HG03280 (cell line): Measurements from ENCODE around the gene ASXL1.
"Not testable (repeated sequence)": the region's sequence is repeated elsewhere in the genome, so short reads cannot be mapped to it uniquely, and the experiment has no call there.

Experiments
- ATAC-seq: cut with Tn5 transposase; IDR thresholded peaks from one replicate; pipeline ENCODE4 v1.9.1; 2021; ENCODE audit warnings: mild to moderate bottlenecking, moderate library complexity; ENCODE audit not compliant: unreplicated experiment

Gene ASXL1

DNA sequence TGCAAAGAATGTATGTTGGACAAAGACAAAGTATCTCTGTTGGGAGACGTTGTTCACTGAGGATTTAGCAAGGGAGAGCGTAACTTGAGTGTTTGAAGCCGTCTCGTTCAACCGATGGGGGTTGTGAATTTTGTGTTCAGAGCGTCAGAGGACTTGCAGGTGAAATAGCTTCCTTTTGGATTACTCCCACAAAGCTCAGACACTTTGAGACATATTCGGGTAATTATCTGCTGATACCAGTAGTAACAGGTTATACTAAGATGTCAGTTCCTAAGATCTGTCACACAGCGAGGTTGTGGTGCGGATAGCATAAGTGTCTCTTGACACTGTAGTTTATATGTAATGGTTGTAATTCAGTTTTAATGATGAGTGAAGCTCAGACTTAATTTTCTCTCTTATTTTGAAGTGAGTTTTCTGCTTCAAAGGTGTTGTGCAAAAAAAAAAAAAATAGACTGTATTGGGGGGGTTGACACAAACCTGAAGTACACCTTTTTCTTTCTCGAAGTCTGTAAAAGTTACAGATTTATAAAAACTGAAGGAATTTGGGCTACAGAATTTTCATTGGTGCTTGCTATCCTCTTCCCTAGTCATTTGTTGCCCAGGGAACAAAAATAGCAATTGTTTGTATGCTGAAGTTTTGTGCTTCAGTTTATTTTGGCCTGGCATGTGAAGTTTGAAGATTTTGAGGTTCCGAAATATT lies 1.7 kb downstream of the ASXL1 start:
- no peak for ATAC-seq

DNA sequence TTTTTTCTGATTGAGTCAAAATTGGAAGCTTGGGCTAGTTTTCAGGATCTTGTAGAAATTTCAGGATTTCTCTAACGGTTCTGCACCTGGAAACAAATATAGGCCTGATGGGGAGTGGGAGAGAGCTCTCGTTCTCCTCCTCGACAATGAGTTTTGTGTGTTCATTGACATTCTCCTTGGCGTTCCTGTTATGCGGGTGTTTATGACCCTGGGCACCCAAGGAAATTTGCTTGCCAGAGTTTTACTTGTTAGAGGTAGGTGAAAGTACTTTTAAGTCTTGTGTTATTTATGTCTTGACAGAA lies 2.2 kb downstream of the ASXL1 start:
- ATAC-seq, result no peak

DNA sequence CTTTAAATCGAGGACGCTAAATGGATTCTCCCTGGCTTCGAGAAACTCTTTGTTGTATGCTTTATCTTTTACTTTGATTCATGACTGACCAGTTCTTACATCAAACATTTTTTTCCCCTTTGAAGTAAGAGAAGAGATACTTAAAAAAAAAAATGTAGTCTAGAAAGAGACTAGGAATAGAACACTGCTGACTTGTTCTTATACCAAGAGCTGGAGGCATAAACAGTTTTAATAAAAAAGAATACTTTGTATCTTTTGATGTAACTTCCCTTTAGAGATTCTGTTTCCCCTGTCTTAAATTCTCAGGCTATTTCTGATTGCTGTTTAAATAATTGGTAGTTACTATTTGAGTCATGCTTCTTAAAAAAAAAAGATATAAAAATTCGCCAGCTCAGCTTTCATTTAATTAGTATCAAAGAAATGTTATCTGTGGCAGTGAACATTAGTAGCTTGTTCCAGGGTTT lies 4.8 kb downstream of the ASXL1 start:
- ATAC-seq, result no peak

DNA sequence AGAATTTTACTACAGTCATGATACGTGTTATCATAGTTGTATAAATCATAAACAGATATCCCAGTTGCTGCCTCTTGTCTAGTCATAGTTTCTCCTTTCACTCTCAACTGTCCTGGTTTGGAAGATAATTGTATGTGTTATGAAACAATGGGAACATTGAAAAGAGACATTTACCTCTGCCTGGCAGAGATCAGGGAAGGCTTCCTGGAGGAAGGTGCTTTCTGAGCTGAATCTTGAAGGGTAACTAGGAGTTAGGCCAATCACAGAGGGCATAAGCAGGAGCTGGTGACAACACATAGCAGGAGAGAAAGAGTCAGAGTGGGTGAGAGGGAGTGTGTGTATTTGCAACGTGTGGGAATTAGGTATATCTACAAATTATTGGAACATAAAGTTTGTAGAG lies 5.4 kb downstream of the ASXL1 start:
- ATAC-seq, result no peak

DNA sequence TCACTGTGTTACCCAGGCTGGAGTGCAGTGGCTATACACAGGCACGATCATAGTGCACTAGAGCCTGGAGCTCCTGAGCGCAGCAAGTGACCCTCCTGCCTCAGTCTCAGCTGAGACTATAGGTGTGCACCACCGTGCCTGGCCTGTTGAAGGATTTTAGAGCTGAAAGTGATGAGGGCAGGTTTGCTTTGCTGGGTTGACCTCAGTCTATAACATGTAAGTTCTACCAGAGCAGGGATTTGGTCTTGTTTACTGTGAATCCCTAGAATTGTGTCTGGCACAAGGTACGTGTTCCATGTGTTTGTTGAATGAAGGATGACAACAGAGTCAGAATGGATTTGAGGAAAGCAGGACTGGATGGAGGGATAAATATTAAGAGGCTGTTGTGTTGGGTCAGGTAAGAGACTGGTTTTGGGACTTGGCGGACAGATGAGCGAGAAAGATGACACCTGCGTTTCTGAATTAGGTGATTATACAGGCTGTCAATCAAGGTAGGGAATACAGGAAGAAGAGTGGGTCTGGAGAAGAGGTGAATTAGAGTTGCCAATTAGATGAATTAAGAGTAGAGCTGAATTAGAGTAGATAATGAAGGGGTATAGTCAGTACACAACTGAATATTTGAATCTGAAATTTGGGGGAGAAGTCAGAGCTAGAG lies 6.5 kb downstream of the ASXL1 start:
- ATAC-seq, result no peak

DNA sequence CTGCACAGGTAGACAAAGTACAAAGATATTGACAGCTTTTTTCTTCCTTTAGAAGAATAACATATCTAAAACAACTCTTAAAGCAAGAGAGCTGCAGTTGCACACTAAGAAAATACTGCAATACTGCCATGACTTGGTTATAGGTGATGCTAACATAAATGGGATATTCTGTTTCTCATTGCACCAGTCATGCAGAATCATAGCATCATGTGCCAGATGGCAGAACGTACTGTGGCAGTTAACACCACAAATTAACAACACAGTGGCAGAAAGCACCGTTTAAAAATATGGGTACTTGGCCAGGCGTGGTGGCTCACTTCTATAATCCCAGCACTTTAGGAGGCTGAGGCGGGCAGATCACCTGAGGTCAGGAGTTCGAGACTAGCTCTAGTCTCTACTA lies 7.4 kb downstream of the ASXL1 start:
- no peak for ATAC-seq

DNA sequence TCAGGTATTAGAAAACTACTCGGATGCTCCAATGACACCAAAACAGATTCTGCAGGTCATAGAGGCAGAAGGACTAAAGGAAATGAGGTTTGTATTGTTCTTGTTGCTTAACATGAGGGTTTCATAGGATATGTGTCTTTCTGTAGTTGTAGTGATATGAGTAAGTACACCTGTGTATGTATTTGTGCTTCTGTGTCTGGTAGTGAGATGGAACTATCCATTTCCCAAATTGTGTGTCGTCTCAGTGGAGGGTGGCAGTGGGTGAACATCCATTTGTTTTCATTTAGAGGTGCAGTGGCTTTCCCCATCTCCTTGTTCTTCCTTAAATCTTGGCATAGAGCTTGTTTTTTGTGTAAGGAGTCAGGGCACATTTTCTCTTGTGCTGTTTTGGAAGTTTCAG lies 8.2 kb downstream of the ASXL1 start:
- ATAC-seq, result peak; percentile 61

DNA sequence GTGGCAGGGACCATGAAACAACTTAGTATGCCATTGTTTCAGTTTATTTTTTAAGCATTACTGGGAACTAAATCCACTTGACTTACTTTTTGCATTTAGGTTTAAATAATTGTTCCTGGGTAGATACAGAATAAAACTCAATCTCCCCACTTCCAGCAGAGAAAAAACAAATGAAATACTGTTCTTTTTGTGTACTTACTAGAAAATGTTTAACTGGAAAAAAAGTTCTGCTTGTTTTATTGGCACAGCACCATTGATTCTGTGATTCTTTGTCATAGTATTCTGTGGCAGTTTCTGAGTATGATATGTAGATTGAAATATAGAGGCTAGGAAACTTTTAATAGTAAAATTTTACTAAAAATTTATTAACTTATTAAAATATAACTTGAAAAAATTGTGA lies 10.2 kb downstream of the ASXL1 start:
- no peak for ATAC-seq

DNA sequence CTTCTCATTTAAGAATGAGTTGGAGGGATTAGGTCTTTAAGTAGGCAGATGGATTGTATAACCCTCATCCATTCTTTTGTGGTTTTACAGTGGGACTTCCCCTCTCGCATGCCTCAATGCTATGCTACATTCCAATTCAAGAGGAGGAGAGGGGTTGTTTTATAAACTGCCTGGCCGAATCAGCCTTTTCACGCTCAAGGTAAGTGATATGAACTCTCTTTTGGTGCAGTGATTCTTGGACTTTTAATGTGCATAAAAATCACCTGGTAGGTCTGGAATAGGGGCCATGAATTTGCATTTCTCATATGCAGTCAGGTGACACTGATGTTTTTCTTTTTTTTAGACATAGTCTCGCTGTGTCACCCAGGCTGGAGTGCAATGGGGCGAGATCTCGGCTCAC lies 10.8 kb downstream of the ASXL1 start:
- no peak for ATAC-seq

DNA sequence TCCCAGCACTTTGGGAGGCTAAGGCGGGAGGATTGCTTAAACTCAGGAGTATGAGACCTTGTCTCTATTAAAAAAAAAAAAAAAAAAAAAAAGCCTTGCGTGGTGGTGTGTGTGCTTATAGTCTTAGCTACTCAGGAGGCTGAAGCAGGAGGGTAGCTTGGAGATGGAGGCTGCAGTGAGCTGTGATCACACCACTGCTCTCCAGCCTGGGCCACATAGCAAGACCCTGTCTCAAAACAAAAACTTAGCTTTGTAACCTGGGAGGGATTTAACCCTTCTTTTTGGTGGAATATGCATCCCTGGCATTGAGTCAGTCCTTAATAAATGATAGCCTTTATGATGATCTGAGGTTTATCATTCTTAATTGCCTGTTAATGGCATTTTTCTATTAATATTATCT lies 12.8 kb downstream of the ASXL1 start:
- no peak for ATAC-seq

DNA sequence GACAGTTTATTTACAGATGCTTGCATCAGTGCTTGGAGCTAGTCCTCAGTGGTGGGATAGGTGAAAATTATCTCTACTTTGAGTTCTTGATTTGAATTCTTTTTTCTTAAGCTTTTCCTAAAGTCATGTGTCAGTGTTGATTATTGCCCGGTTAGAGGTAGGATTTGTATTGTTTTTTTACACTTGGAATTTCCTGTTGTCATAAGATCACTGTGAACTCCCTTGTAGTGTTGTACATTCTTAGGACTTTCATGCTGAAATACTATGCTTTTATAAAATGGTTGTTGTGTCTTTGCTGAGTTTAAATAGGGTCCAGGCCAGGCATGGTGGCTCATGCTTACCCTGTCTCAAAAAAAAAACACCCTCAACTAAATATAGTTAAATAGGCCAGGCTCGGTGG lies 20.3 kb downstream of the ASXL1 start:
- no peak for ATAC-seq

DNA sequence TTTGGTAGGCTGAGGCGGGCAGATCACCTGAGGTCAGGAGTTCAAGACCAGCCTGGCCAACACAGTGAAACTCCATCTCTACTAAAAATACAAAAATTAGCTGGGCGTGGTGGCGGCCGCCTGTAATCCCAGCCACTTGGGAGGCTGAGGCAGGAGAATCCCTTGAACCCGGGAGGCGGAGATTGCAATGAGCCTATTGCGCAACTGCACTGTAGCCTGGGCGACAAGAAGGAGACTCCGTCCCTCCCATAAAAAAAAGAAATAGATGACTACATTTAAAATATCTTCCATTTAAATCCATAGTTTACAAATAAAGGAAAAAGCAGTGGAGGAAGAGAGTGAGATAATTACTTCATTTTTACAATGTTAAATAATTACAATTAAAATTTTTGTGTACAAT lies 21.9 kb downstream of the ASXL1 start:
- not testable (repeated sequence) for ATAC-seq

DNA sequence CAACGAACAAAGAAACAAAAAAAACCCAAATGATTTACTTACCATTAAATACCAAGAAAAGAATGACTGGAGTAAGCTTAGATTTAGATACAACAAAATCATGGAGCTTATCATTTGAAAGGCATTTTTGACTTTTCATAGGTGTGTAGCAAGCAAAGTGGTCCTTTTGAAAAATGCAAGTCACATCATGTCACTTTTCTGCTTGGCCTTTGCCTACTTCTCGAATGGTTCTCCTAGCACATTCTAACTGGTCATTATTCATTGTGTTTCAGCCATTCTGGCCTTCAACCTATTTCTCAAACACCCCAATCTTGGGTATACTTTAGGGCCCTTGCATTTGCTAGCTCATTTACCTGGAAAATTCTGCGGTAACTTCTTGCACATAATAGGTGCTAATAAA lies 22.6 kb downstream of the ASXL1 start:
- no peak for ATAC-seq

DNA sequence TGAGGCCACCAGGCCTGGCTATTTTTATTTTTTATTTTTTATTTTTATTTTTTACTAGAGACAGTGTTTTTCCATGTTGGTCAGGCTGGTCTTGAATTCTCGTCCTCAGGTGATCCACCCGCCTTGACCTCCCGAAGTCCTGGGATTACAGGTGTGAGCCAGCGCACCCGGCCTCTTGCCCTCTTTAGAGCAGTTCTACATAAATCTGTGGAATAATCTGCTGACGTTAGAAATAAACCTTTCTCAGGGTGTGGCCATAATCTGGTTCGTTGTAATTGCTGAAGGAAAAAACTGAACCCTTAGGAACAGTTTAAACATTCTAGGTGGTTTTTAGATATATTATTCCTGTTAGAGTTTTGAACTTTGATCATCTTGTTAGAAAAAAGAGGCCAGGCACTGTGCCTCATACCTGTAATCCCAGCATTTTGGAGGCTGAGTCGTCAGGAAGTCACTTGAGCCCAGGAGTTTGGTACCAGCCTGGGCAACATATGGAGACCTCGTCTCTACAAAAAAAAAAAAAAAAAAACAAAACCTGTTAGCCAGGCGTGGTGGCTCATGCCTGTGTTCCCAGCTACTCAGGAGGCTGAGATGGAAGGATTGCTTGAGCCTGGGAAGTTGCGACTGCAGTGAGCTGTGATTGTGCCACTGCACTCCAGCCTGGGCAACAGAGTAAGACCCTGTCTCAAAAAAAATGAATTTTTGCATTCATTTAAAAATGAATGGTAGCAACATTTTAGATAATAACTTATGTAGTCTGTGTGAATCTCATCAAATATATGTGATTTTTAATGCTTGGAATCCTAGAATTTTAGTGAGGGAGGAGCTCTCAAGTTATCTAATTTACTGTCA lies 24.2 kb downstream of the ASXL1 start:
- ATAC-seq, result no peak

DNA sequence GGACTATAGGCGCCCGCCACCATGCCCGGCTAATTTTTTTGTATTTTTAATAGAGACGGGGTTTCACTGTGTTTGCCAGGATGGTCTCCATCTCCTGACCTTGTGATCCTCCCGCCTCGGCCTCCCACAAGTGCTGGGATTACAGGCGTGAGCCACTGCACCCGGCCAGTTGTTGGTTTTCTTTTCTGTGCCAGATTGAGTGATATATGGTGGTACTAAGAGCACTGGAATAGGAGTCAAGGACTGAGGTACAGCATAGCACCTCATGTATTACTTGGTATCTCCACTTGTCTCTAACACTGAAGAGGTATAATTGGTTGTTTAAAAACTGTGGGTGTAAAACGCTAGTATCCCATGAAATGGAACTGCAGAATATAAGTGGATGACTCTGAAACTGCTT lies 25.3 kb downstream of the ASXL1 start:
- ATAC-seq, result not testable (repeated sequence)

DNA sequence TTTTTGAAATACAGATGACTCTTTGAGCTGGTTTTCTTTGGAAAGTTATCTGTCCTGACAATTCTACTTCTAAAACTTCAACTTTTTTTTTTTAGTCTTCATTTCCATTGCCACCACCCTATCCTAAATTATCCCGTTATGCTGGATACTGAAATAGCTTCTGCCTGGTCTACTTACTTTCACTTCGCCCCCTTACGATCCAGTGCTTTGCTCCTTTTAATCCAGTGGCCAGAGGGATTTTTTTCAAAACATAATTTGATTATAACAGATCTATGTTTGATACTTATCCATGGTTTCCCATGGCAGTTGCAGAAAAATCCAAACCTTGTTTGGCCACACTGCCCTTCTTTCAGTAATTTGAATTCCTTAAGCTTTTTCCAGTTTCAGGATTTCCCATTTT lies 27.4 kb downstream of the ASXL1 start:
- ATAC-seq, result no peak

DNA sequence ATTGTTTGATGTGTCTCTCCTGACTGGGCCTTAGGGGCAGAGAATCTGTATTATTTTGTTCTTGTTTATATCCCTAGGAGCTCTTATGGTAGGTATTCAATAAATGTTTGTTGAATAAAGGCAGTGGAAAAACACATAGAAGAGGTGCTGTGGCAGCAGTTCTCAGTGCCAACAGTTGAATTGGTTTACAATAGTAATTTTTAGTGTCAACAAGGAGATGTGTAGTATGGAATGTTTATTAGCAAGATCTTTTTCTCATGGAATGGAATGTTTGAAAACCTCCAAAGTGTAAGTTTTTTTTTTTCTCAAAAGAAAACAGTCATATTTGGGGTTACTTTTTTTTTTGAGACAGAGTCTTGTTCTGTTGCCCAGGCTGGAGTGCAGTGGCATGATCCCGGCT lies 28.0 kb downstream of the ASXL1 start:
- ATAC-seq, result no peak

DNA sequence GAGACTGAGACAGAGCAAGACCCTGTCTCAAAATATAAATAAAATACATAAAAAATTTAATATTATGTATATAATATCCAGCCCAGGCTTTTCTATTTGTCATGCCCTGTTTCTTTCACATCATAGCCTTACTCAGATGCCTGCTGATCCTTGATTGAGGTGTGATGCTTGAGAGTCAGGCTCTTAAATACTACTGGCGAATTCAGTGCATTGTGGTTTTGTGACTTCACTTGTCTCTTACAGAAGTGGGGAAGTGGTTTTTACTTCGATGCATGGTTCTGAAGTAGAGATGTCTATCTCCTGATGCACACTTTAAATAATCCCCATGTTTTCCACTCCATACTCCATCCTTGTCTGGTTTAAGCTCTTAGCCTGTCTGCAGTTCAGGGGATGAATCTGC lies 29.1 kb downstream of the ASXL1 start:
- no peak for ATAC-seq

DNA sequence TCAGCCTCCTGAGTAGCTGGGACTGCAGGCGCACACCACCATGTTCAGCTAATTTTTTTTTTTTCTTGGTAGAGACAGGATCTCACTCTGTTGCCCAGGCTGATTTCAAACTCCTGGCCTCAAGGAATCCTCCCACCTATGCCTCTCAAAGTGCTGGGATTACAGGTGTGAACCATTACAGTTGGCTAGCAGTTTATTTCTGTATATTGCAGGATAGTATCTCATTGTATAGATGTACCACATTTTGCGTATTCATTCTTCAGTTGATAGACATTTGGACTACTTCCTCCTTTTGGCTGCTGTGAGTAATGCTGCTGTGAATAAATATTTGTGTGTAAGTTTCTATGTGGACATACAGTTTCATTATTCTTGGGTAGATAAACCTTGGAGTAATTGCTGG lies 32.9 kb downstream of the ASXL1 start:
- no peak for ATAC-seq

DNA sequence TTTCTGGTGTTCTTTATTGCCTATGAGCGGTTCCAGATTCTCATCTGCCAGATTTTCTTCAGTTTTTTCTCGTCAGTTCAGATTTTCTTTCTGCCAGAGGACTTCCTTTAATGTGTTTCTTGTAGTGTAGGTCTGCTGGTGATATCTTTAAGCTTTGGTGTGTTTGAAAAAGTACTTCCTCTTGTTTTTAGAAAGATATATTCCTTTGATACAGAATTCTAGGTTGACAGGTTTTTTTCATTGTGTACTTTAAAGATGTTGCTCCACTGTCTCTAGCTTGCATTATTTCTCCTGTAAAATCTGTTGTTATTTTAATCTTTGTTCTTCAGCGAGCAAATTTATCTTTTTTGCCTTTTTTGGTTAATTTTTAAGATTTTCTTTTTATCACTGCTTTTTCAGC lies 36.9 kb downstream of the ASXL1 start:
- no peak for ATAC-seq

DNA sequence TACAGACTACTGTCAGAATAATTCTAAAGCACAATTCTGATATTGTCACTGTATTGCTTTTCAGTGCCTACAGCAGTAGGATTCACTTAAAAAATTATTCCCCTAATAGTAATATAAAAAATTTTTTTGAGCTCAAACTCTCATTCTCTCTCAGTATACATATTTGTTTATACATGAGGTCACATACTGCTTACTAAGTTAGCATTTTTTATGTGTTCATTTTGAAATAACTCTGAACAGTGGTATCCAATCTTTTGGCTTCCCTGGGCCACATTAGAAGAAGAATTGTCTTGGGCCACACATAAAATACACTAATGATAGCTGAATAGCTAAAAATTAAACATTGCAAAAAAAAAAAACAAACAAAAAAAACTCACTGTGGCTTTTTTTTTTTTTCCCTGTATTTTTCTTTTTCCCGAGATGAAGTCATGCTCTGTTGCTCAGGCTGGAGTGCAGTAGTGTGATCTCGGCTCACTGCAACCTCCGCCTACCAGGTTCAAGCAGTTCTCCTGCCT lies 38.6 kb downstream of the ASXL1 start:
- no peak for ATAC-seq

DNA sequence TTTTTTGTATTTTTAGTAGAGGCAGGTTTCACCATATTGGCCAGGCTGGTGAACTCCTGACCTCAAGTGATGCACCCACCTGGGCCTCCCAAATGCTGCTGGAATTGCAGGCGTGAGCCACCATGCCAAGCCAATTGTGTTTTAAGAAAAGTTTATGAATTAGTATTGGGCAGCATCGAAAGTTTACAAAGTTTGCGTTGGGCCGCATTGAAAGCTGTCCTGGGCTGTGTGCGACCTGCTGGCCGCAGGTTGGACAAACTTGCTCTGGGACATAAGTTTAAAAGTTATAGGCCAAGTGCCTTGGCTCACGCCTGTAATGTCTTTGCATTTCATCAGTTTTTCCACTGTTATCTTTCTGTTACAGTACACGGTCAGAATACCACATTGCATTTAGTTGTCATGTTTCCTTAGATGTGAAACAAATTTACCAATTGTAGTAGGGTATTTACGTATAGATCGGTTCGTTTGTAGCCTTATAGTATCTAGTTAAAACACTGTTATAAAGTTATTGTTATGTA lies 39.5 kb downstream of the ASXL1 start:
- no peak for ATAC-seq
